ENCODE results near the gene SGK2.

Gene SGK2

GRCh38 chr20:43572891-43573290 is 14.1 kb downstream of the SGK2 start:
- Histone ChIP-seq H2AFZ (ENCODE audit: low read depth) (no peak overlapping the region), H3K27ac (no peak overlapping the region), H3K27me3 (ENCODE audit: insufficient read depth, low read depth) (no peaks in the 10 kb centered on the region), H3K79me2 (ENCODE audit: insufficient read depth, low read depth) (no peaks in the 10 kb centered on the region), H3K4me3 (IDR thresholded peaks at IDR 0.05; ENCODE audit: insufficient read depth, low read depth, low read length) (no peak overlapping the region), H3K36me3 (ENCODE audit: insufficient read depth) (no peaks in the 10 kb centered on the region), H3K9ac (no peak overlapping the region), H3K4me1 (ENCODE audit: low read depth, poor library complexity, severe bottlenecking) (peaks cover 3% of the 10 kb centered on the region), H3K4me2 (no peak overlapping the region), H4K20me1 (ENCODE audit: insufficient read depth) (no peaks in the 10 kb centered on the region)
- no peak for TF ChIP-seq CTCF (conservative IDR thresholded peaks at IDR 0.05; ENCODE audit: low read depth, low read length)

- no peak for TF ChIP-seq CTCF (conservative IDR thresholded peaks at IDR 0.05; ENCODE audit: low read depth, low read length)
- H3K27me3 ChIP-seq (ENCODE audit: insufficient read depth, low read depth): no peaks in the 10 kb centered on the region
- no peaks in the 10 kb centered on the region for H4K20me1 ChIP-seq (ENCODE audit: insufficient read depth)
- no peaks in the 10 kb centered on the region for H3K36me3 ChIP-seq (ENCODE audit: insufficient read depth)
- no peak overlapping the region for H3K4me3 ChIP-seq (IDR thresholded peaks at IDR 0.05; ENCODE audit: insufficient read depth, low read depth, low read length)
- H3K9ac ChIP-seq: no peak overlapping the region
- H2AFZ ChIP-seq (ENCODE audit: low read depth): no peak overlapping the region
- H3K4me2 ChIP-seq: no peak overlapping the region
- no peak overlapping the region for H3K27ac ChIP-seq
- no peaks in the 10 kb centered on the region for H3K79me2 ChIP-seq (ENCODE audit: insufficient read depth, low read depth)
- H3K4me1 ChIP-seq (ENCODE audit: low read depth, poor library complexity, severe bottlenecking): peaks cover 14% of the 10 kb centered on the region
Measured at GRCh38 chr20:43576108-43576507, 17.3 kb downstream of the SGK2 start.

DNA sequence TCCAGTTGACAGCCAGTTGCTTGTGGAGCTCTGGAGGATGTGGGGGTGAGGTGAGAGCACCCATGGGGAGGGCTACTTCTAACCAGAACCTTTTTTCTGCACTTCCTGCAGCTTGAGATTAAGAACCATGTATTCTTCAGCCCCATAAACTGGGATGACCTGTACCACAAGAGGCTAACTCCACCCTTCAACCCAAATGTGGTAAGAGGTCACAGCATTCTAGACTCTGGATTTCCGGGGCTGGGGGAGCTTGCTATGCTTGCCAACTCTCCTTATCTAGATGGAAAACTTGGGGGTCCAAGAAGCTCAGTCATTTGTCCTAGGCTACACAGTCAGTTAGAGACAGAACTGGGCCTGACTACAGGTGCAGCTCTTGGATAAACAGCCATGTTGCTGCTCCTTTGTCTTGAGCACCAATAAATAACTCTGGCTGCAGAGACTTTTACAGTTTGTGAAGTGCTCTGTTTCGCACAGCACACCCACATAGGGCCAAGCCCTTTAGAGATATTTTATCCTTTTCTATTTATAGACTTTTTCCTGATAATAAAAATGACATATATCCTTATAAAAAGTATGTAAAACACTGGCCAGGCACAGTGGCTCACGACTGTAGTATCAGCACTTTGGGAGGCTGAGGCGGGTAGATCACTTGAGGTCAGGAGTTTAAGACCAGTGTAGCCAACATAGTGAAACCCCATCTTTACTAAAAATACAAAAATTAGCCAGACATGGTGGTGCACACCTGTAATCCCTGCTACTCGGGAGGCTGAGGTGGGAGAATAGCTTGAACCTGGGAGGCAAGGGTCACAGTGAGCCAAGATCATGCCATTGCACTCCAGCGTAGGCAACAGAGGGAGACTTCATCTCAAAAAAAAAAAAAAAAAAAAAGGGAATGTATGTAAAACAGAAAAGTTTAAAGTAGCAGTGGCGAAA is 21.3 kb downstream of the SGK2 start:
- no peak overlapping the region for H3K27ac ChIP-seq
- peaks cover 34% of the 10 kb centered on the region for H3K4me1 ChIP-seq (ENCODE audit: low read depth, poor library complexity, severe bottlenecking)
- H3K4me3 ChIP-seq (IDR thresholded peaks at IDR 0.05; ENCODE audit: insufficient read depth, low read depth, low read length): no peak overlapping the region
- H3K4me2 ChIP-seq: peak overlapping the region; percentile 11; the same call in 1 of the 2 replicates
- no peaks in the 10 kb centered on the region for H4K20me1 ChIP-seq (ENCODE audit: insufficient read depth)
- no peak for TF ChIP-seq CTCF (conservative IDR thresholded peaks at IDR 0.05; ENCODE audit: low read depth, low read length)
- no peaks in the 10 kb centered on the region for H3K36me3 ChIP-seq (ENCODE audit: insufficient read depth)
- no peak overlapping the region for H3K9ac ChIP-seq
- H2AFZ ChIP-seq (ENCODE audit: low read depth): 0 out of 2 replicates have a peak overlapping the region, but pooled peaks have one; percentile 3
- no peaks in the 10 kb centered on the region for H3K79me2 ChIP-seq (ENCODE audit: insufficient read depth, low read depth)
- H3K27me3 ChIP-seq (ENCODE audit: insufficient read depth, low read depth): no peaks in the 10 kb centered on the region

- no peaks in the 10 kb centered on the region for H3K36me3 ChIP-seq (ENCODE audit: insufficient read depth)
- no peaks in the 10 kb centered on the region for H3K27me3 ChIP-seq (ENCODE audit: insufficient read depth, low read depth)
- no peak overlapping the region; the same call in 1 of the 2 replicates for H3K4me2 ChIP-seq
- H3K4me3 ChIP-seq (IDR thresholded peaks at IDR 0.05; ENCODE audit: insufficient read depth, low read depth, low read length): no peak overlapping the region
- TF ChIP-seq CTCF (conservative IDR thresholded peaks at IDR 0.05; ENCODE audit: low read depth, low read length): no peak
- H3K79me2 ChIP-seq (ENCODE audit: insufficient read depth, low read depth): no peaks in the 10 kb centered on the region
- peaks cover 32% of the 10 kb centered on the region for H3K4me1 ChIP-seq (ENCODE audit: low read depth, poor library complexity, severe bottlenecking)
- H3K27ac ChIP-seq: no peak overlapping the region
- H4K20me1 ChIP-seq (ENCODE audit: insufficient read depth): no peaks in the 10 kb centered on the region
- no peak overlapping the region for H3K9ac ChIP-seq
- H2AFZ ChIP-seq (ENCODE audit: low read depth): no peak overlapping the region
Measured at GRCh38 chr20:43583133-43583864, 24.5 kb downstream of the SGK2 start.
